Measurements from ENCODE around the gene COP1.

Gene COP1

DNA sequence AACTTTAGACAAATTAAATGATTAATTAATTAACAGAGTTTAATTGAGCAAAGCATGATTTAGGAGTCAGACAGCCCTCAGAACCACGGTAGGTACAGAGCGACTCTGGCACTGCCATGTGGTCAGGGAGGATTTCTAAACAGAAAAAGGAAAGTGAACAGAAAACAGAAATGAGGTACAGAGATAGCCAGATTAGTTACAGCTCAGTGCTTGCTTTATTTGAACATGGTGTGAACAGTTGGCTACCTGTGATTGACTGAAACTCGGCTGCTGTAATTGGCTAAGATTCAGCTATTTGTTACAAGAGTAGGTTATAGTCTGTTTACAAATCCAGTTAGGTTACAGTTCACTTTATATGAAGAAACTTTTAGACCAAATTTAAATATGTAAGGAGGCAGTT, 300.7 kb downstream of the COP1 start:
- Histone ChIP-seq H3K27me3 (ENCODE audit: insufficient read depth, low read length, poor library complexity) (no peaks in the 10 kb centered on the region), H4K20me1 (ENCODE audit: insufficient read depth, low read length) (no peaks in the 10 kb centered on the region), H3K9ac (ENCODE audit: low read depth, low read length) (no peak overlapping the region), H3K36me3 (ENCODE audit: insufficient read depth, low read length) (no peaks in the 10 kb centered on the region), H3K4me1 (ENCODE audit: insufficient read depth, low read length) (no peaks in the 10 kb centered on the region), H3K79me2 (ENCODE audit: insufficient read depth, low read length) (no peaks in the 10 kb centered on the region), H3K9me3 (ENCODE audit: insufficient read depth, low read length, severe bottlenecking) (peaks cover 15% of the 10 kb centered on the region), H3K4me3 (ENCODE audit: low read depth in 1 of 2, low read length in 2 of 2) (no peak overlapping the region), H3K4me2 (ENCODE audit: insufficient read depth, low read length) (no peak overlapping the region), H2AFZ (ENCODE audit: low read depth, low read length) (no peak overlapping the region), H3K27ac (ENCODE audit: low read length) (no peak overlapping the region)
- ATAC-seq (ENCODE audit: insufficient read depth, low read depth) (no peak), DNase-seq (no peak)
- no peak for TF ChIP-seq EZH2 (IDR thresholded peaks at IDR 0.05; ENCODE audit: borderline replicate concordance, low read depth, low read length, severe bottlenecking)
- TF ChIP-seq, protein P1, sequence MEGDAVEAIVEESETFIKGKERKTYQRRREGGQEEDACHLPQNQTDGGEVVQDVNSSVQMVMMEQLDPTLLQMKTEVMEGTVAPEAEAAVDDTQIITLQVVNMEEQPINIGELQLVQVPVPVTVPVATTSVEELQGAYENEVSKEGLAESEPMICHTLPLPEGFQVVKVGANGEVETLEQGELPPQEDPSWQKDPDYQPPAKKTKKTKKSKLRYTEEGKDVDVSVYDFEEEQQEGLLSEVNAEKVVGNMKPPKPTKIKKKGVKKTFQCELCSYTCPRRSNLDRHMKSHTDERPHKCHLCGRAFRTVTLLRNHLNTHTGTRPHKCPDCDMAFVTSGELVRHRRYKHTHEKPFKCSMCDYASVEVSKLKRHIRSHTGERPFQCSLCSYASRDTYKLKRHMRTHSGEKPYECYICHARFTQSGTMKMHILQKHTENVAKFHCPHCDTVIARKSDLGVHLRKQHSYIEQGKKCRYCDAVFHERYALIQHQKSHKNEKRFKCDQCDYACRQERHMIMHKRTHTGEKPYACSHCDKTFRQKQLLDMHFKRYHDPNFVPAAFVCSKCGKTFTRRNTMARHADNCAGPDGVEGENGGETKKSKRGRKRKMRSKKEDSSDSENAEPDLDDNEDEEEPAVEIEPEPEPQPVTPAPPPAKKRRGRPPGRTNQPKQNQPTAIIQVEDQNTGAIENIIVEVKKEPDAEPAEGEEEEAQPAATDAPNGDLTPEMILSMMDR (IDR thresholded peaks at IDR 0.05; ENCODE audit: borderline replicate concordance, extremely low read depth, low read length, poor library complexity, severe bottlenecking) = no peak

DNA sequence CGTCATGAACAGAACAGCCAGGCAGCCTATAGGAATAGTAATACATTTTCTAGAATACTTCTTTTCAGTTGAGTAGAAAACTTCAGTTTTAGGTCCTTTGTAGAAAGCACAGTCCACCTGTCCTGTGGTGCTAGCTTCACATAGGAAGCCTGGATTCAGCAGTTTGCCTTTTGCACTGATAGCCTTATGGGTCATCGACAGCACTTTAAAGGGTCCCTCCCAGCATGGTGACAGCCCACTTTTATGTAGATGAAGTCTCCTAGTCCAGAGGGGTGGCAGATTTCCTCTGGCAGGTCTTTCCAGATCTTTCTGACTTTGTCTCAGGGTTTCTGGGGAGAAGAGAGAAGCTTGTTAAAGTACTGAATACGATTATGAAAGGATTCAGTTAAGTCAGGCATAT, 302.3 kb downstream of the COP1 start:
- ATAC-seq (ENCODE audit: insufficient read depth, low read depth) (no peak), DNase-seq (no peak)
- Histone ChIP-seq H3K4me1 (ENCODE audit: insufficient read depth, low read length) (no peaks in the 10 kb centered on the region), H3K4me2 (ENCODE audit: insufficient read depth, low read length) (no peak overlapping the region), H3K9ac (ENCODE audit: low read depth, low read length) (no peak overlapping the region), H4K20me1 (ENCODE audit: insufficient read depth, low read length) (no peaks in the 10 kb centered on the region), H3K27me3 (ENCODE audit: insufficient read depth, low read length, poor library complexity) (no peaks in the 10 kb centered on the region), H3K27ac (ENCODE audit: low read length) (no peak overlapping the region), H3K4me3 (ENCODE audit: low read depth in 1 of 2, low read length in 2 of 2) (no peak overlapping the region), H3K9me3 (ENCODE audit: insufficient read depth, low read length, severe bottlenecking) (peaks cover 2% of the 10 kb centered on the region), H2AFZ (ENCODE audit: low read depth, low read length) (no peak overlapping the region), H3K36me3 (ENCODE audit: insufficient read depth, low read length) (no peaks in the 10 kb centered on the region), H3K79me2 (ENCODE audit: insufficient read depth, low read length) (no peaks in the 10 kb centered on the region)
- TF ChIP-seq, protein P1 (IDR thresholded peaks at IDR 0.05; ENCODE audit: borderline replicate concordance, extremely low read depth, low read length, poor library complexity, severe bottlenecking) = no peak
- no peak for TF ChIP-seq EZH2 (IDR thresholded peaks at IDR 0.05; ENCODE audit: borderline replicate concordance, low read depth, low read length, severe bottlenecking)

DNA sequence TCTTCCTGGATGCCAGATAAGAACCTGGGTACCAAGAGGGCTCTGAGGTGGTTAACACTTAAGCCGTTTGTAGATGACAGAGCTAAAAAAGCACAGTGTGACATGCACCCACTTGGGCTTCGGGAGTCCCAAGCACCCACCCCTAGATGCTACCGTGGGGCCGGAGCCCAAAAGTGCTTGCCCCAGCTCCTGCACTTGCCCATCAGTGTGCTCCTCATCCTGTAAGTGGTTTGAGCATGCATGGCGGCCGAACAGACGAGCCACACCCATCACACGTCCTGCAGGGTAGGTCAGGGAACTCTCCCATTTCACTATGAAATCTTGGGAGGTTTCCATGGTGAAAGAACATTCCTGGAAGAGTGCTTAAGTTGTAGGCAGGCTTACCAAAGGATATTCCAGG, 304.8 kb downstream of the COP1 start:
- no peak for DNase-seq

More for the DNA sequence above, 304.8 kb downstream of the COP1 start:
- no peak overlapping the region for H3K4me3 ChIP-seq (ENCODE audit: low read depth in 1 of 2, low read length in 2 of 2)
- H2AFZ ChIP-seq (ENCODE audit: low read depth, low read length) = no peak overlapping the region
- H4K20me1 ChIP-seq (ENCODE audit: insufficient read depth, low read length) = no peaks in the 10 kb centered on the region
- no peak overlapping the region for H3K4me2 ChIP-seq (ENCODE audit: insufficient read depth, low read length)
- no peak overlapping the region for H3K9ac ChIP-seq (ENCODE audit: low read depth, low read length)
- H3K27ac ChIP-seq (ENCODE audit: low read length) = no peak overlapping the region
- H3K36me3 ChIP-seq (ENCODE audit: insufficient read depth, low read length) = no peaks in the 10 kb centered on the region
- H3K4me1 ChIP-seq (ENCODE audit: insufficient read depth, low read length) = no peaks in the 10 kb centered on the region
- TF ChIP-seq, protein P1 (IDR thresholded peaks at IDR 0.05; ENCODE audit: borderline replicate concordance, extremely low read depth, low read length, poor library complexity, severe bottlenecking) = no peak
- TF ChIP-seq EZH2 (IDR thresholded peaks at IDR 0.05; ENCODE audit: borderline replicate concordance, low read depth, low read length, severe bottlenecking) = no peak
- no peak for ATAC-seq (ENCODE audit: insufficient read depth, low read depth)
- no peaks in the 10 kb centered on the region for H3K9me3 ChIP-seq (ENCODE audit: insufficient read depth, low read length, severe bottlenecking)
- no peaks in the 10 kb centered on the region for H3K27me3 ChIP-seq (ENCODE audit: insufficient read depth, low read length, poor library complexity)
- H3K79me2 ChIP-seq (ENCODE audit: insufficient read depth, low read length) = no peaks in the 10 kb centered on the region
